ENCODE data around the gene KIF14.
"Not testable (repeated sequence)": the region's sequence is repeated elsewhere in the genome, so short reads cannot be mapped to it uniquely, and the experiment has no call there.

Gene KIF14

GRCh38 chr1:200550367-200550766 is 70.2 kb downstream of the KIF14 start:
- DNase-seq = no peak

- no peak for DNase-seq
Measured at GRCh38 chr1:200547386-200547785, 73.2 kb downstream of the KIF14 start.

- DNase-seq = no peak
Measured at GRCh38 chr1:200546577-200546976, 74.0 kb downstream of the KIF14 start.

GRCh38 chr1:200542162-200542561 is 78.4 kb downstream of the KIF14 start:
- DNase-seq = no peak

GRCh38 chr1:200540281-200540680 is 80.3 kb downstream of the KIF14 start:
- no peak for DNase-seq

GRCh38 chr1:200538179-200538578 is 82.4 kb downstream of the KIF14 start:
- DNase-seq = no peak

- DNase-seq = no peak
Measured at GRCh38 chr1:200535605-200536004, 84.9 kb downstream of the KIF14 start.

GRCh38 chr1:200530623-200531261 is 89.8 kb downstream of the KIF14 start:
- no peak for DNase-seq

GRCh38 chr1:200528858-200529606 is 91.5 kb downstream of the KIF14 start:
- DNase-seq = peak in 1 of 56 donors; percentile 15

- DNase-seq = no peak
Measured at GRCh38 chr1:200527670-200528069, 92.9 kb downstream of the KIF14 start.

- DNase-seq = no peak
Measured at GRCh38 chr1:200526709-200527612, 93.6 kb downstream of the KIF14 start.

- DNase-seq = no peak
Measured at GRCh38 chr1:200525090-200525987, 95.2 kb downstream of the KIF14 start.

- DNase-seq = not testable (repeated sequence)
Measured at GRCh38 chr1:200524551-200524950, 96.0 kb downstream of the KIF14 start.

- no peak for DNase-seq
Measured at GRCh38 chr1:200524092-200524491, 96.5 kb downstream of the KIF14 start.

GRCh38 chr1:200520735-200521134 is 99.8 kb downstream of the KIF14 start:
- no peak for DNase-seq

GRCh38 chr1:200518524-200518923 is 102.0 kb downstream of the KIF14 start:
- DNase-seq = no peak

- peak in 3 of 56 donors; percentile 2 to 28 (median 11) for DNase-seq
Measured at GRCh38 chr1:200512191-200512590, 108.4 kb downstream of the KIF14 start.

GRCh38 chr1:200510228-200510623 is 110.3 kb downstream of the KIF14 start:
- peak in 47 of 56 donors; percentile 1 to 86 (median 32) for DNase-seq

- DNase-seq = no peak
Measured at GRCh38 chr1:200506471-200506870, 114.1 kb downstream of the KIF14 start.

- DNase-seq = no peak
Measured at GRCh38 chr1:200505257-200505656, 115.3 kb downstream of the KIF14 start.

Measured in amygdala (tissue), 56 donors.